NCI-H446 treated with DMSO at 0.1 percent for 48 hours (cell line): ENCODE data around the gene KLHL26.

ENCODE experiments used
- DNase-seq: peaks from one replicate; lab custom pipeline; 2025; lab: John Stamatoyannopoulos, UW

KLHL26 gene

DNA sequence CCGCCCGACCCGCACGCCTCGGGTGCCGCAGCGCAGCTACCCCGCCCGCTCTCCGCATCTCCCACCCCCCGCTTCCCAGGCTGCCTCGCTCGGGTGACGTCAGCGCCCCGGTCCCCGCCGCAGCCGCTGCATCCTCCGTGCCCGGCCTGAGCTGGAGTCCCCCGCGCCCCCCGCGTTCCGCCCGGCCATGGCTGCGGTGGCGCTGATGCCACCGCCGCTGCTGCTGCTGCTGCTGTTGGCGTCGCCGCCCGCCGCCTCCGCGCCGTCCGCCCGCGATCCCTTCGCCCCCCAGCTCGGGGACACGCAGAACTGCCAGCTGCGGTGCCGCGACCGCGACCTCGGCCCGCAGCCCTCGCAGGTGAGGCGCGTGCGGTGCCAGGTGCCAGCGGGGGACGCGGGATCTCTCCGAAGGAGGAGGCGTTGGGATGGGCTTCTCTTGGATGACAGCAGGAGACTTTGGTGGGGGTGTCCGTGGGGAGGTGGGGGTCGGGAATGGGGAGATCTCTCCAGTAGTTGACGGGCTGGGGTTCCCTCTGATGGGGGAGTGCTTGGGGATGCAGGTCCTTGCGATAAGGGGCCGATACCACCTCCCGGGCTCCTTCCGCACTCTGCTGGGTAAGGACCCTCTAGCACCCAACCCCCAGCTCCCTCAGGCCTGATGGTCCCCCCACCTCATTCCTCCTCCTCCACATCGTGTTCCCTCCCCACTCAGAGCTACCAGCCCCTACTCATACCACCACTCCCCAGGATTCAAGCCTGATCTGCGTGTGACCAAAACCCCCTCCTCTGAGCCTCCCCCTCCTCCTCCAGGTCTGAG, 23.8 kb upstream of the KLHL26 start, which contains the start of gene TMEM59L:
Gene TMEM59L, plus strand, starts transcription at position 99 of the 817 bp plus-strand sequence. Its CDS starts 89 bp downstream, at position 188.
- DNase-seq = no peak

- no peak for DNase-seq
Measured at GRCh38 chr19:18613589-18614234, 23.1 kb upstream of the KLHL26 start.

GRCh38 chr19:18616023-18616422, 20.8 kb upstream of the KLHL26 start:
- DNase-seq = no peak

- no peak for DNase-seq
Measured at GRCh38 chr19:18617562-18617961, 19.3 kb upstream of the KLHL26 start.

- DNase-seq = no peak
Measured at GRCh38 chr19:18618236-18618635, 18.6 kb upstream of the KLHL26 start.

DNA sequence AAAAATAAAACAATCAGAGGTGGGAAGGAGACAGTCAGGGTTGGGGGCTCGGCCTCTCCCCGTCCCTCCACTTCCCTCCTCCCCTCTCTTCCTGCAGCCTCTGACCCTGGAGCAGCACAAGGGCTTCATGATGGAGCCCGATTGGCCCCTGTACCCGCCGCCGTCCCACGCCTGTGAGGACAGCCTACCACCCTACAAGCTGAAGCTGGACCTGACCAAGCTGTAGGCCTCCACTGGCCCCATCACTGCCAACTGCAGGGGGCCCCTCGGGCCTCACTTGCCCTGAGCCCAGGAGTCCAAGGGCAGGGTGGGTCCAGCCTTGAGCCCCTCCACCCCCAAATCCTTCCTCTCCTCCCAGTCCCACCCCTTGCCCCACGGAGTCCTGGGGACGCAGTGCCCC, 16.5 kb upstream of the KLHL26 start:
- no peak for DNase-seq

DNA sequence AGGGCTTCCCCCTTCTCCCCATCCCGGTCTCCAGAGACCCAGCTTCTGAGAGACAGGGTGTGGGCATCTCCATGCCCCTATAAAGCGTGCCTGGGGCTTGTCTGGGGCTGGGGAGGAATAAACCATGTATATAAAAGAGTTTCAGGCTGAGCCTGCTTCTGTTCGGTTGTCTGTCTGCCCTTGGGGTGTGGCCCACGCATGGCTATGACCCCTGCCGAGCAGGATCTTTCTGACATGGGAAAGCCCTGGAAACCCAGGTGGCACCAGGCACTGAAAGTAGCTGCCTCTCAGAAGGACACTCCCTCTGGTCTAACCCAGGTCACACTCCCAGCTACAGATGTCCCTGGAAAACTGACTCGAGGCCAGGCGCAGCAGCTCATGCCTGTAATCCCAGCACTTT, 15.9 kb upstream of the KLHL26 start:
- DNase-seq = no peak

DNA sequence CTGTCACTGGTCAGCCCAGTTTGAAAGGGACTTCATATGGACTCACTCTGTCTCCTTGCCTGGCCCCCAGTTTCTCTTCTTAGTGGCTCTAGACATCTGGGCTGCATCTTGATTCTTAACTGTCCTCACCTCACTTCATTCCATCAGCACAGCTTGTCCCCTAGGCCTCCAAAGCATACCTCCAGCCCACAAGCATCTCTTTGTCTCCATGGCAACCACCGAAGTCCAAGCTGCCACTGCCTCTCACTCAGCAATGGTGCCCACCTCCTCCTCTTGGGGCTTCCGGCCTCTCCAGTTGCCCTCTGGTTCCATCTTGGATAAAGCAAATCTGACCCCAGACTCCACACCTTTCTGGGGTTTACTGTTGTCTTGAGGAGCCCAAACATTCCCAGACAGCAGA, 9.9 kb upstream of the KLHL26 start:
- DNase-seq = no peak

- no peak for DNase-seq
Measured at GRCh38 chr19:18629166-18630088, 7.4 kb upstream of the KLHL26 start.

DNA sequence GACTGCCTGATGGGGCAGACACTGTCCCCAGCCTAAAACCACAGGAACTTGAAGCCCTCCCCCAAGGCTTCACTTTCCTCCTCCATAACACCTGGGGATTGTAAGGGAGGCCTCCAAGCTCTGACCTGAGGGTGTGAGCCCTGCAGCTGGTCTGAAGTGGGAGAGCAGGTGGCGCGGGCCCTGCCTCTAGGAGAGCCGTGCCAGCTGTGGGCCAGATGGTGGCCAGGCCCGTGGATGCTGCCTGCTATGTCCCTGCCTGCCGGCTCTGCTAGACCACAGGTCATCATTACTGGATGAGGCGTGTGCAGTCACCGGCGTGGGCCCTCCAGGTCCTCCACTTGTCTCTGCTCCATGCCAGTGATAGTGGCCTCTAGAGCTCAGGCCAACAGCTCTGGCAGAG, 3.5 kb upstream of the KLHL26 start:
- no peak for DNase-seq

DNA sequence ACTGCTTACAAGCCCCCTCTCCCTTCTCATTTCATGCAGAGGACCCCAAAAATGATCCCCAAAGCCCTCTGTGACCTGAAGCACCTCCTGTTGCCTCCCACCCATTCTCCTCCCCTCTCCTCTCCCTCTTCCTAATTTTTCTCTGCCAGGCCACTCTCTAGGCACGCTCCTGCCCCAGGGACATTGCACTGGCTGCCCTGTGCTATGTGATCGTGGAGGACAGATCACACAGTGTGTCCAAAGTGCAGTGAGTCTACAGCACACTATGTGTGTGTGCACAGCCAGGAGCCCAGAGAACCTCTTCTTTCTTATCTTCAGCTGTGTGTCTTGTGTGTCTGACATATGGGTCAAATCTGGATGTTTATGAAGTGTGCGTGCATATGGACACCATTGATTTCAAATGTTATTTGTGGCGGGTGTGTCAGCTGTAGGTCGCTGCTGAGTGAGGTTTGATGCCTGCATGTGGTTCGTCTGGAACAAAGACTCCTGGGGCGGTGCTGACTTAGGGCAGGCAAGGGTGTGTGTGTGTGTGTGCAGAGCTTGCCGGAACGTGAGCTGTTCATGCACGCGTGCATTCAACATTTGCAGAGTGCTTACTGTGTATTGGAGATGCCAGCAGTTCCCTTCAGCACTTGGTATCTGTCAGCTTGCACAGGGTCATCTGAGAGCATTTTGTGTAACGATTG, 2.1 kb upstream of the KLHL26 start:
- DNase-seq = no peak

GRCh38 chr19:18635831-18636182, 1.0 kb upstream of the KLHL26 start:
- DNase-seq = no peak

- DNase-seq = peak; percentile 95
Measured at GRCh38 chr19:18636183-18636968, 452 bp upstream of the KLHL26 start.

DNA sequence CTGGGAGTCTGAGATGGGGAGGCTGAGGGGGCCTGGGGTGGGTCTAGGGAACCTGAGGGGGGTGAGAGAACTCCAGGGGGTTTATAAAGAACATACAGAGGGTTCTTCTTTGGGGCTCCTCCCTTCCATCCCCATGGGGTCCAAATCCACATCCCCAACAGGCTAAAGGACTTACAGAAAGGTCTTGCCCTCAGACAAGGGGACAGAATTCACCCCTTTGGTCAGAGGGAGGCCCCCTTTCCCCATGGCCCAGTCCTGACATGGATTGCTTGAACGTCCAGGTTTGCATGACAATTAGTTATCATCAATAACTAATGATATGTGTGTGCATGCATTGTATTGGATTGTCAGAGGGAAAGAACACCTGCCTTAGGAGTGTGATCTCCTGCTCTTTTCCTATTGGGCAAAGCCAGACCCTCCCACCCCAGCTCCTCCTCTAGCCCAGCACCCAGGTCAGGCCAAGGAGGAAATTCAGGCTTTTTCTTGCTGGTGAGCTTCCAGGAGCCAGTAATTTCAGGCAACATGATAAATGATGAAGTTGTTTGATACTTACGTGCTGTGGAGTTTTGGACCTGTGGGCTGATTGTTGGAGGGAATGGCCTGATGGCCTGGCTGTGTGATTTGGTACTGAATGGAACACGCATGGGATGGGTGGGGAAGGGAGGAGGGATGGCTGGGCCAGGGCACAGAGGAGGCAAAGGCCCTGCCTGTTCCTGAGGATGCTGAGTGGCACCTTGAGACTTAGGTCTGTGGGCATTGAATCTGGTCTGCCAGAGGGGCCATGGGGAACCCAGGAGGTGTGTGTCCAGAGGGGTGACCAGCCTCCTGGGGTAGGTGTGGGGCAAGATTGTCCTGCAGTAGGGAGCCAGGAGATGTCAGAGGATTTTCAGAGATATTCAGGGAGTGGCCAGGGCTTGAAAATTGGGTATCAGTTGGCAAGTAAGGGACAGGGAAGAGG, 1.1 kb downstream of the KLHL26 start:
- DNase-seq = no peak

- no peak for DNase-seq
Measured at GRCh38 chr19:18639706-18640243, 2.9 kb downstream of the KLHL26 start.

GRCh38 chr19:18644196-18645034, 7.6 kb downstream of the KLHL26 start:
- DNase-seq = no peak

DNA sequence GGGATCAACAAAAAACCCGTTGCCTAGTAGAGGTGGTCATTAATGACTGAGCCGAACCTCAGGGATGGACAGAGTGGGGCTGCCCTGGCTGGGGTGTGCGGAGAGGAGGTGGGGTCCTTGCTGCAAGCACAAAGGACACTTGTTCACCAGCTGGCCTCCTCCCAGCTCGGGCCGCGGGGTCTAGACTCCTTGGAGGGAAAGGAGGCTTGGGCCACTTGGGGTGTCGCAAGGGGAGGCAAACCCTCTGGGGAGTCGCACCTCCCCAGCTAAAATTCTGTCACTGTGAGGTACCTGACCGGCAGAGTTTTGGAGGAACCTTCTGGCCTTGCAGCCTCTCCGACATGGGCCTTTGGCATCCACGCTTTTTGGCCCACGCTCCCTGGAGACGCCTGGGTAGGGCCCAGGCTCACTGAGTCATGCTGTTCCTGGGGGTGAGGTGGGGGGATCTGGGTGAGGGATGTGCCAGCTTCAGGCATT, 8.2 kb downstream of the KLHL26 start:
- DNase-seq = no peak

GRCh38 chr19:18646535-18647370, 9.9 kb downstream of the KLHL26 start:
- DNase-seq = no peak
